GM19023 (cell line): ENCODE measurements around the gene CHMP6.

Experiments
- ATAC-seq: cut with Tn5 transposase; IDR thresholded peaks from one replicate; pipeline ENCODE4 v1.9.1; 2021; ENCODE audit warnings: mild to moderate bottlenecking, moderate library complexity; ENCODE audit not compliant: unreplicated experiment

CHMP6 gene

DNA sequence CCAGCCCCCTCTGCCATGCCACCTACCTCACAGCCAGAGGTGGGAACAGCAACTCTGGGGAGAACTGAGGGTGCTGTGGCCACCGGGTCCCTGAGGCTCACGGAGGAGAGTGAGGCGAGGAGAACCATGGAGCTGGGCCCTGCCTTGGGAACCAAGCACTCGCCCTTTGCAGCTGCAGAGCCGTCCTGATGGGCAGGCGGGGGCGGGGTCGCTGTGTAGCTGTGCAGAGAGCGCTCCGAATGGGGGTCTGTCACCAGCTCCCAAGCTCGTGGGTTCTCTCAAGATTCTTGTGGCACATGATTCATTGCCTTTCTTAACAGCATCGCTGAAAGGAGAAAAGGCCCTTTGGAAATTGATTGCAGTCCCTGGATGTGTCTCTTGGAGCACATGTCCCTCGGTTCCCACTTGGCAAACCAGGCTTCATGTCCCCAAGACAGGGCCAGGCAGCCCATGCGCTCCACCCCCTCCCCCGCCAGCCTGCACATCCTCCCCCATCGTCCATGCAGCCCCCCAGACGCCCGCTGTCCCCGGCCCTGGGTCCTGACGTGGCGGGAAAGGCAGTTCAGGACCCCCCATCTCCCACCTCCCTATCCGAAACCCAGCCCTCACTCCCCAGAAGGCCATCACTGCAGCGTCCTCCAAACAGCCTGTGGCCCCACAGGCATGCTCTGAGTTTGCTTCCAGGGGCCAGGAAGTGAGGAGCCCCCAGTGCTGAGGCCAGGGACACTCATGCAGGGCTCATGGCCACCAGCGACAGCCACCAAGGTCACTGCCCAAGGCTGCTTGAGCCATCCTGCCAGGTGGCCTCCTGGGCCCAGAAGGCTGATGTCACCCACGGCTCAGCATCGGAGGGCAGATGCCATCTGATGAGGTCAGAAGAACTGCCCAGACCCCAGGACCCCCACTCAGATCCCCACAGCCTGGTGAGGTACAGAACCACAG, 20.6 kb upstream of the CHMP6 start:
- ATAC-seq, result no peak

DNA sequence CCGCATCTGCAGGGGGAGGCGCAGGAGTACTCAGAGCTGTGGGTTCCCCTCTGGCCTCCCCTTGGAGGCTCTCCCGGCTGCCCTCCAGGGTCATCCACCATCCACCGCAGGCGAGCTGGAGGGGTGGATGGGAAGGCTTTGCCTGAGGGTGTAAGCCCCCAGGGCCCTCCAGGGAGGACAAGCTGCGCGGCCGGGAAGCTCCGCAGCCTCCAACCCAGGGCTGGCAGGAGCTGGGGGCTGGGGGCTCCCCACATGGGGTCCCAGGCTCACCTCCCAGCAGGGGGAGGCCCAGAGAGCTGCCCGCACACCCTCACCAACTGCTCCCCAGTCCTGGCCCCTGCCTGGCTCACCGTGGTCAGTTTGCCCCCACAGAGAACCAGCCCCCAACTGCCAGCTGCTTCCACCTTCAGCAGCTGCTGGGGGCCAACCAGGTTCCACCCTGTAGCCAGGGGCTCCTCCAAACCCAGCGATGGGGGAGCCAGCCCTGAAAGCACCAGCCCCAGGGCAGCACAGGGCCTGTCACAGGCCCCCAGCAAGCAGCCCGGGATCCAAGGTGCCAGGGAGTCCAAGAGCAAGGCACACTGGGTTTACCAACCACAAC, 19.8 kb upstream of the CHMP6 start:
- no peak for ATAC-seq

DNA sequence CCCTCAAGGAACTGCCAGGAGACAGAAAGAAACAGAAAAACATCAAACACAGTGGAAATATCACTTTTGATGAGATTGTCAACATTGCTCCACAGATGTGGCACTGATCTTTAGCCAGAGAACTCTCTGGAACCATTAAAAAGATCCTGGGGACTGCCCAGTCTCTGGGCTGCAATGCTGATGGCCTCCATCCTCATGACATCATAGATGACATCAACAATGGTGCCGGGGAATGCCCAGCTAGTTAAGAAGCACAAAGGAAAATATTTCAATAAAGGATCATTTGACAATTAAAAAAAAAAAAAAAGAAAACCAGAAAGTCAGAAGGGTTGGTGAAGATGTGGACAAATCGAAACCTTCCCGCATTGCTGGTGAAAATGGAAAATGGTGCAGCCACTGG, 14.9 kb upstream of the CHMP6 start:
- ATAC-seq, result no peak

DNA sequence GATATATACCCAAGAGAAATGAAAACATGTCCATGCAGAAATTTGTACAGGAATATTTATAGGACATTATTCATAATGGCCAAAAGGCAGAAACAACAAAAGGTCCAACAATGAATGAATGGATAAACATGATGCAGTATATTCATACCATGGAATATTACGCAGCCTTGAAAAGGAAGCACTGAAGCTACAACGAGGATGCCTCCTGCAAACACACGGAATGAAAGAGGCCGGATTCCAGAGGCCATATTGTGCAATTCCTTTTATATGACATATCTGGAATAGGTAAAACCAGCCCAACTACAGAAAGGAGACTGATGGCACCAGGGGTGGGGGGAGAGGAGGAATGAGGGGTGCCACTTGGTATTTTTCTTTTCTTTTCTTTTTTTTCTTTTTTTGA, 14.5 kb upstream of the CHMP6 start:
- ATAC-seq, result no peak

DNA sequence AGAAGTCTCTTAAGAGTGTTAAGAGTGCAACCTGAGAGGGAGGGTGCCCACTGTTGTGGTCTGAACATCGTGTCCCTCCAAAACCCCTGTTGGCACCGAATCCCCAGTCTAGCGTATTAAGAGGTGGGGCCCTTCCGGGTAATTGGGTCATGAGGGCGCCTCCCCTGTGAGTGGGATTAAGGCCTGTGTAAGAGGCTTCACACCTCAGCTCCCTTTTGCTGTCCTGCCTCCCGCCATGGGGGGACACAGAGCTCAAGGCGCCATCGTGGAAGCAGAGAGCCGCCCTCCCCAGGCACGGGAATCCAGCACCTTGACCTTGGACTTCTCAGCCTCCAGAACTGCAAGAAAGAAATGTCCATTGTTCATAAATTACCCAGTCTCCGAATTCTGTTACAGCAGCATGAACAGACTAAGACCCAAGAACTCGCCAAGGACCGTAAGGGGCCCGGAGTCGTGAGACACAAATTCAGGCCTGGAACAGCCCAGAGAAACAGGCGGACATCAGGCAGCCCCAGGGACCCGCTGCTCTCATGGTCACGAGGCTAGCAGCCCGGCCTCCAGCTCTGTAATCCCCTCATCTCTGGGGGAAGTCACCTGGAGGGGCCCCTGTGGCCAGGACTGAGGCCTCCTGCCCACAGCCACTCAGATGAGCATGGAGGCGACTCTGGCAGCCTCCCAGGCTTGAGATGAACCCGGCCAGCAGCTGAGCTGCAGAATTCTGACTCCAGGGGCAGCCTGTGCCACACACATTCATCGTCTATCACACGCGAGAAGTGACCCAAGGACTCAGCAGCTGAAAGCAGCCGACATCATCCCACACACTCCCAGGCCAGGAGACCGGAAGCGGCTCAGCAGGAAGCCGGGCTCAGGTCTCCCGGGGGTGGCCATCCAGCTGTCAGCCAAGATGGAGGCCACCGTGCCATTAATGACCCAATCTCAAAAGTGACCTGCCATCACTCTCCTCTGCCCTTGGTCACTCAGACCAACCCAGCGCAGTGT, 12.8 kb upstream of the CHMP6 start:
- no peak for ATAC-seq

DNA sequence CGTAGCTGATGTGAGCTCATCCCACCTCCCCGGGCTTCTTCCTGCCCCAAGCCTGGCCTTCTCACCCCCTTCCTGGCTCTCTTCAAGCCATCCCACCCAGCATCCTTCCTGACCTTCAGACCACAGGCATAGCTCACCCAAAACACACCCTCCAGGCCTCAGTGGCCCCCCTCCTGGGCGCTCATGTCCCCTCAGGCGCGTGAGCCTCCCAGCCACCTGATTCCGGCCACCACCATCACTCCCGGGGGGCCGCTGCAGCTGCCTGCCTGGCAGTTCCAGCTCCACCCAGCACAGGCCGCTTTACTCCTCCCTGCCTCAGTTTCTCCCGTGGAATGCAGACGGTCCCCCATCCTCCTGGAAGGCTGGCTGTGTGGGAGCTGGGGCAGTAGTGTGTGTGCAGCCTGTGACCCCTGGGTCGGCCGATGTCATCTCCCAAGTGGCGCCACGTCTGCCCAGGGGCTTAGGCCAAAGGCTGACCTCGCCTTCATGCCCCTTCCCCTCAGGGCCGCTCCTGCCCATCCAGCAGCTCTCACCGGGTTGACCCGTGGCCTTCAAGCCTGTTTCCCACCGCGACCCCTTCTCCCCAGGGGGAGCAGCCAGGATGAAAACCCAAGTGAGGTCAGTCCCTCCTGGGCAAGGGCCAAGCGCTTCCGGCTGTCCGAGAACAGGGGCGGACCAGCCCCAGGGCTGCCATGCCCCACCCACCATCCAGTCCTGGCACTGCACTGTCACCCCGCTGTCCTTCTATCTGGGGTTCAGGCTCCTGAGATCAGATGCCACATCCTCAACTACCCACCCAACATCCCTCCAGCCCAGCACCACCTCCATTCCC, 11.9 kb upstream of the CHMP6 start:
- ATAC-seq, result no peak

DNA sequence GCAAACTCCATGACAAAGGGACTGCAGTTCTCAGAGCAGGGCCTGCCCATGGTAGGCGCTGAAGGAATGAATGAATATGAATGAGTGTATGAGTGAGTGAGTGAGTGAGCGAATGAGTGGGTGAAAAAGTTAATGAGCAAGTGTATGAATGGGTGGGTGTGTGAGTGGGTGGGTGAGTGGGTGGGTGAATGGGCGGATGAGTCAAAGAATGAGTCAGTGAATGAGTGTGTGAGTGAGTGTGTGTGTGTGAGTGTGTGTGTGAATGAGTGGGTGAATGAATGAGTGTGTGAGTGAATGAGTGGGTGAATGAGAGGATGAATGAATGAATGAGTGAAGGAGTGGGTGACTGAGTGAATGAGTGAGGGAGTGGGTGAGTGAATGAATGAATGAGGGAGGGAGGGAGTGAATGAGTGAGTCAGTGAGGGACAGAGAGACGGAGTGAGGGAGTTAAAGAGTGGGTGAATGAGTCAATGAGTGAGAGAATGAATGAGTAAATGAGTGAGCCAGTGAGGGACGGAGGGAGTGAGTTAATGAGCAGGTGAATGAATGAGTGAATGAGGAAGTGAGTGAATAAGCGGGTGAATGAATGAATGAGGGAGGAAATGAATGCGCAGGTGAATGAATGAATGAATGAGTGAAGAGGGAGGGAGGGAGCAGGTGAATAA, 11.1 kb upstream of the CHMP6 start:
- no peak for ATAC-seq

DNA sequence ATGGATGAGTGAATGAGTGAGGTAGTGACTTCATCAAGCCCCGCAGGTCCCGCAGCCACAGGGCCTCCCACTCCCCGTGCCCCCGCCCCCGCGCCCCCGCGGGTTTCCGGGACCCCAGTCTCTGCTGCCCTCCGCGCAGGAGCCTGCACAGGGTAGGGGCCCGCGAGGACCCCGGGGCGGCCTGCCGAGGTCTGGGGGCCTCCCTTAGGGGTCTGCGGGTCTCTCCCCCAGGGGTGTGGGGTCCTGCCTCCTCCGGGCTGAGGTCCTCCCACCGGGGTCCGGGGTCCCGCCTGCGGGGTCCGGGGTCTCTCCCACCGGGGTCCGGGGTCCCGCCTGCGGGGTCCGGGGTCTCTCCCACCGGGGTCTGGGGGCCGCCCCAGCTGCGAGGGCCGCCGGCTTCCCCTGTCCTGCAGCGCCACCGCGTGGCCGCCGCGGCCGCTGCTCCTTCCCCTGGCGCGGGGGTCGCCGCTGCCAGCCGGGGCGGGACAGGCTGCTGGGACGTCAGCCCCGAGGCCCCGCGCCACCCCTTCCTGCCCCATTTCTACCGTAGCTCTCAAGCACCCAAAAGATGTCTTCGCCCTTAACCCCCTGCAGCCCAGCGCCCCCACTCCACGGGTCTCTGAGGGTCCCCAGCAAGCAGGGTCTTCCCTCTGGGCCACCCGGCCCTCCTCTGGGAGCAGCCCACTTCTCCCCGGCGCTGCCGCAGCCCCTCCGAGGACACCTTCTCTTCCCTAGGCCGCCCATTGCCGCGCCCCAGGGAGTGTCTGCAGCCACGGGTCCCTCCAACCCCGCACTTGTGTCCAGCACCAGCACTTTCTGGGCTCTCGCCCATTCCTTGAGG, 10.4 kb upstream of the CHMP6 start:
- ATAC-seq, result no peak

DNA sequence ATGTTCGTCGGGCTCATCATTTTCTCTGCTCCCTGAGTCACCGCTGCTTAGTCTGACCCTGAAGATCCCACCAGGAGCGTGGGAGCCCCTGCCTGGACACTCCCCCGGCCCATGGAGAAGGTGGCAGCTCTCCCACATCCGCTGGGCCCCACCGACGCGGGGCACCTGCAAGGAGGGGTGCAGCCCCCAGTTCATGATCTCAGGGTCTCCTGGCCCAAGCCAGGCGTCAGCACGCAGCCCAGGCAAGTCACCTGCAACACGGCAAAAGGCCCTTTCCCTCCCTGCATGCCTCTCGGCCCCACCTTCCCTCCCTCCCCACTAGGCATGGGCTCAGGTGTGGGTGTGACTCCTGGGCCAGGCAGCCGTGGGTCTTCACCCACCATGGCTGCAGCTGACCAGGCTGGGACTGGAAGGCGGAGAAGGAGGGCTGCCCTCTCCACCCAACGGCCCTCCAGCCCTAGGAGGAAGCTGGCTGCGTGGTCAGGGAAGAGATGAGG, 9.7 kb upstream of the CHMP6 start:
- ATAC-seq, result no peak

DNA sequence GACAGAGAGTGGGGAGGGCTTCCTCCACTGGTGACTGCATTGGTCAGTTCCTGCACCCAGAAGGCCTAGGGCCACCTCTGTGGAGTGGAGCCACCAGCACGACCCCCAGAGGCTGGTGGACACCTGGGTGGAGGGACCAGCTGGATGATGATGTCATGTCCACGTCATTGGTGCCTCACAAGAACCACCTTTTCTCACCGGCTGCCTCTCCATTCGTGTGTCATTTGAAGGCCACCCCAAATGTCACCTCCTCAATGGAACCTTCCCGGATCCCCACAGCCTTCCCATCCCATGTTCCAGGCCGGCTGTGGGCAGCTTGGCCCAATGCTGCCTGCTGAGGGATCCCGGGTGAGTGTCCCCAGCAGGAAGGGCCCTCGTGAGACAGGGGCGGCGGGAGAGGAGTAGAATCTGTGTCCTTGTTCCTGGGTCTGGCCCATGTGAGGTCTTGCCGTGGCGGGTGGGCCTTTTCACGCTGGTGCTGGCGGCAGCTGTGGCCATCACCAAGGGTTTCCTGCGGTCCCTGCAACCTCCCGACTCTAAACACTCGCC, 9.1 kb upstream of the CHMP6 start:
- no peak for ATAC-seq

DNA sequence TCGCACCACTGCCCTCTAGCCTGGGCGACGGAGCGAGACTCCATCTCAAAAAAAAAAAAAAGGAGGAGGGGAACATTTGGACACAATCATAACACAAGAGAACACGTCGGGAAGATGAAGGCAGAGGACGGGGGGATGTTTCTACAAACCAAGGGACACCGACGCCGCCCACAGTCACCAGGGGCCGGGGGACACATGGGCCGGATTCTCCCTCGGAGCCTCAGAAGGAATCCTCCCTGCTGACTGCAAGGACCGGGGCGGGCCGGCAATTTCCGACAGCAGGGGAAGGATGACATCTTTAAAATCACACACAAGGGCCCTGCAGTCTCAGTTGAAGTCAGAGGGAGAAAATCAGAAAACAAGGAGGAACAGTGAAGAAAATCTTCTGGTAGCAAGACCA, 8.1 kb upstream of the CHMP6 start:
- ATAC-seq, result no peak

DNA sequence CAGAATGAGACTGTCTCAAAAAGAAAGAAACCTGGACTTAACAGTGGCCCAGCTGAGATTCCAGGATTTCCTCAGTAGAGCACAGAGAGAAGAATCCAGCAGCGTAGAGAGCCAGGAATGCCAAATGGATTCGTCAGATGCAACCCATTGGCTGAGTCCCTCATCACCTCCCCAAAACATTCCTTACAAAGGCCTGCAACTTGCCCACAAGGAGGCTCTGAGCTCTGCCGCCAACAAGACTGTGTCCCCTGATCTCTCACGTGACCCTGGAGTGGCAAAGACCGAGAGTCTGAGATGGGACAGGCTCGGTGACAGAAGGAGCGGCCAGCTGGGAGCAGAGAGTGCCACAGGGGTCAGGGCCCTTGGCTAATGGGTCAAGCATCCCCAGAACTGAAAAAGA, 6.9 kb upstream of the CHMP6 start:
- no peak for ATAC-seq

DNA sequence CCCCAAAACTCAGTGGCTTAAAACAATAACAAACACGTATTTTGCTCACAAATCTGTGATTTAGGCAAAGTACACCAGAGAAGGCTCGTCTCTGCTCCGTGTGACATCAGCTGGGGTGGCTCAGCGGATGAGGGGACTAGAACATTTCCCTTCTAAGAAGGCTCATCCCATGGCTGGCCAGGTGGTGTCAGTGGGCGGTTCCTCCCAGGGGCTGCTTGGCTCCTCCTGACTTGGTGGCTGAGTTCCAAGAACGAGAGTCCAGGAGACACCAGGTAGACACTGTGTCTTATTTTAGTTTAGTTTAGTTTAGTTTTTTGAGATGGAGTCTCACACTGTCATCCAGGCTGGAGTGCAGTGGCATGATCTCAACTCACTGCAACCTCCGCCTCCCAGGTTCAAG, 5.6 kb upstream of the CHMP6 start:
- ATAC-seq, result no peak

DNA sequence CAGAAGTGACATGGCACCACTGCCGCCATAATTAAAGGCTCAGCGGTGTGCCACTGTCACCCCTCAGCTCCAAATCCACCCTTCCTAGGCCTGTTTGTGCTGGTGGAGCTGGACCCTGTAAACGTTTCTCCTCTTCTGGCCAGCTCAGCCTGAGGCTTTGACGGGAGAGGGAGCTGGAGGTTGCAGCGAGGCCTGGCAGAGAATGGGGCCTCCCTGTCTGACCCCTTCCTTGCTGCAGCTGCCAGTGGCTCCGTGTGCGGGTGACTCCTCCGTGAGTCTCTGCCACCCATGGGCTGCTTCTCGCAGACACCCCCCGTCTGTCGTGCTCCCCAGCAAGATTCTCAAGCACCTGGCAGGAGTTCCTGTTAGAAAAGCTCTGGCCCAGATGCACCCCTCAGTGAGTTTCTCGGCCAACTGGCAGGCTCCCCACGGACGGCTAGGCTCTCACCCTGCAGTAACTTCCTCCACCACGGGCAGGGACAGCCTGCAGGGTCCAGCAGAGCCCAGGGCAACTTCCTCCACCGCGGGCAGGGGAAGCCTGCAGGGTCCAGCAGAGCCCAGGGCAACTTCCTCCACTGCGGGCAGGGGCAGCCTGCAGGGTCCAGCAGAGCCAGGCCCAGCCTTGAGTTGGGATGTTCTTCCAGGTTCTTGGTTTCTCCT, 4.7 kb upstream of the CHMP6 start:
- no peak for ATAC-seq

DNA sequence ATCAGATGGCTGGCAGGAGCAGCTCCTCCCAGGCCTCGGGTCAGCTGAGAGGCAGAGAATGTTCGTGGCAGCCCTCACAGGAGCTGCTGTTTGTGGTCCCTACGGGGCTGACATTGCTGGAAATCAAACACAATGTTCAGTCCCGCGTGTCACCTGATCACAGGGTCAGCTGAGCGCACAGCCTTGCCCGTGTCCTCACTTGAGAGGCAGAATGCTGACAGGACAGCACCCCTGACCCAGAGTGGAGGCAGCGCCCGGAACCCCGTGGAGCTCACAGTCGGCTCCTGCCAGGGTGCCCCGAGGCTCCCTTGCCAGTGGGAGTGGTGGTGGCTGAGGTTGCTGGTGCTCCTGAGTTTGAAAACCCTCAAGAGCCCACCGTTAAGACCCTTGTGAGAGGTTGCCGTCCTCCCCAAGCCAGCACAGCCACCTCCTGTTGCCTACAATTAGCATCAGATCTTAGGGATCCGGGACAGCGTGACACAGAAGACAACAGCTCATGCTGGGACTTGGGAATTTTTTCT, 3.6 kb upstream of the CHMP6 start:
- no peak for ATAC-seq

DNA sequence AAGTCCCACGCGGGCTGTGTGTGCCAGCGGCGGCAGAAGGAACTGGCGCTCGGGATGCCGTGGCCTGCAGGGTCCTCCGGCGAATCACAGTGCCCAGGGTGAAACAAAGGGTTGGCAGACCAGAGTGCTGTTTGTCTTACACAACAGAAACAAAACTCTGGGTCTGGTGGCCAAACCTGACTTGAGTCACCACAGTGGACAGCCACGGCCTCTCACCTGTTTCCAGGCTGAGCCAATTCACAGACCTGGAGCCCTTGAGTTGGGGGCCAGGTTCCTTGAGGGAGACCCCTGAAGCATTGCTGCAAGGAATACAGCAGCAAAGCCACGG, 2.1 kb upstream of the CHMP6 start:
- no peak for ATAC-seq

DNA sequence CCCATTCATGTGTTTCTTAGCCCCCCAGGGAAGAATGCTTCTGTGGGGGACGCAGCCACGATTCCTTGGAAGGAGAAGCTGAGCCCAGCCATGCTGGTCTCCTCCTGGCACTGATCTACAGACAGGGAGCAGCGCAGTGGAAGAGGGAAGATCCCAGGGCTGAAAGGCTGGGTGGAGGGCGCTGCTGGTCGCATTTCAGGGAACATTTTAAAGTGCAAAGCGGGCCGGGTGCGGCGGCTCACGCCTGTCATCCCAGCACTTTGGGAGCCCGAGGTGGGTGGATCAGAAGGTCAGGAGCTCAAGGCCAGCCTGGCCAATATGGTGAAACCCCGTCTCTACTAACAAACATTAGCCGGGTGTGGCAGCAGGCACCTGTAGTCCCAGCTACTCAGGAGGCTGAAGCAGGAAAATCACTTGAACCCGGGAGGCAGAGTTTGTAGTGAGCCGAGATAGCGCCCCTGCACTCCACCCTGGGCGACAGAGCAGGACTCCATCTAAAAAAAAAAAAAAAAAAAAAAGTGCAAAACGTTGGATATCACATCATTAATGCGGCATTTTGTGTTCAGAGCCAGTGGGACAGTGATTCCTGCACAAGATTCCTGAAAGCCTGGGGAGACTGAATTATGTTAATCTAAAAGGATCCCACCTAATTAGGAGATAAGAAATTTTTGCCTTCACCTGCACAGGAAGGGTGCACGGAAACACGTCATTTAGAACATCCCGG, 558 bp upstream of the CHMP6 start:
- no peak for ATAC-seq
